NT2/D1 (cell line): ENCODE measurements around the gene FAM151B.

Source experiments
- SUZ12 ChIP-seq: IDR thresholded peaks from 2 replicates; pipeline ENCODE4 v1.6.1; 2011; ENCODE audit not compliant: insufficient read length, insufficient read depth; ENCODE audit errors: extremely low read depth
- YY1 ChIP-seq: IDR thresholded peaks from 2 replicates; pipeline ENCODE4 v1.6.1; 2011; ENCODE audit not compliant: insufficient read length, insufficient read depth
- ZNF274 ChIP-seq: IDR thresholded peaks from 2 replicates; pipeline ENCODE4 v1.6.1; 2011; ENCODE audit warnings: mild to moderate bottlenecking, low read depth, low read length

- TF ChIP-seq ZNF274 (no peak), YY1 (no peak), SUZ12 (no peak)
Observed at GRCh38 chr5:80555099-80555498, 67.2 kb downstream of the FAM151B start.
